Stimulated activated CD4-positive, alpha-beta T cell treated with anti-CD3 and anti-CD28 coated beads, Interleukin-2, amount 100 ng/mL, for 4 hours (primary cell): ENCODE results near the gene CNOT11.

Experiments
- DNase-seq: peaks from one replicate; pipeline ENCODE4 v3.0.0-alpha.2; 2020; ENCODE audit warnings: low read depth

The CNOT11 gene

GRCh38 chr2:101278925-101279324 lies 26.2 kb downstream of the CNOT11 start:
- DNase-seq = no peak

- DNase-seq = no peak
These were observed 28.8 kb downstream of the CNOT11 start for GRCh38 chr2:101281482-101281881.

- no peak for DNase-seq
These were observed 30.3 kb downstream of the CNOT11 start for GRCh38 chr2:101282980-101283379.

- no peak for DNase-seq
These were observed 34.0 kb downstream of the CNOT11 start for GRCh38 chr2:101286684-101287083.

GRCh38 chr2:101287303-101287702 lies 34.6 kb downstream of the CNOT11 start:
- no peak for DNase-seq

- DNase-seq = no peak
These were observed 38.0 kb downstream of the CNOT11 start for GRCh38 chr2:101290711-101291110.

- no peak for DNase-seq
These were observed 39.3 kb downstream of the CNOT11 start for GRCh38 chr2:101291973-101292372.

- DNase-seq = no peak
These were observed 40.9 kb downstream of the CNOT11 start for GRCh38 chr2:101293544-101293943.

GRCh38 chr2:101294861-101295260 lies 42.2 kb downstream of the CNOT11 start:
- DNase-seq = no peak

- DNase-seq = no peak
These were observed 43.2 kb downstream of the CNOT11 start for GRCh38 chr2:101295895-101296294.

- DNase-seq = no peak
These were observed 43.7 kb downstream of the CNOT11 start for GRCh38 chr2:101296371-101296770.

- DNase-seq = no peak
These were observed 44.7 kb downstream of the CNOT11 start for GRCh38 chr2:101297383-101297782.

- no peak for DNase-seq
These were observed 46.9 kb downstream of the CNOT11 start for GRCh38 chr2:101299604-101300003.

- no peak for DNase-seq
These were observed 47.5 kb downstream of the CNOT11 start for GRCh38 chr2:101300164-101300563.

GRCh38 chr2:101300836-101301235 lies 48.1 kb downstream of the CNOT11 start:
- no peak for DNase-seq

GRCh38 chr2:101302016-101302415 lies 49.3 kb downstream of the CNOT11 start:
- no peak for DNase-seq

- no peak for DNase-seq
These were observed 51.0 kb downstream of the CNOT11 start for GRCh38 chr2:101303688-101304087.

- no peak for DNase-seq
These were observed 52.3 kb downstream of the CNOT11 start for GRCh38 chr2:101305035-101305434.

GRCh38 chr2:101305492-101306078 lies 52.9 kb downstream of the CNOT11 start:
- DNase-seq = no peak

GRCh38 chr2:101306410-101306809 lies 53.7 kb downstream of the CNOT11 start:
- DNase-seq = no peak

- DNase-seq = no peak
These were observed 54.8 kb downstream of the CNOT11 start for GRCh38 chr2:101307503-101307902.

- no peak for DNase-seq
These were observed 55.3 kb downstream of the CNOT11 start for GRCh38 chr2:101307950-101308431.

- peak; percentile 87 for DNase-seq
These were observed 55.9 kb downstream of the CNOT11 start, which contains the start of gene RNF149 for GRCh38 chr2:101308432-101309210. TSS of gene RNF149 (minus strand) at chr2:101308701. CDS start at chr2:101308588, 113 bp downstream.
